HG02970 (cell line): ENCODE results near the gene YARS1.
"Not testable (repeated sequence)": the region's sequence is repeated elsewhere in the genome, so short reads cannot be mapped to it uniquely, and the experiment has no call there.

ENCODE experiments used
- ATAC-seq: cut with Tn5 transposase; IDR thresholded peaks from one replicate; pipeline ENCODE4 v1.9.1; 2021; ENCODE audit warnings: mild to moderate bottlenecking, moderate library complexity, moderate number of reproducible peaks; ENCODE audit not compliant: unreplicated experiment, low FRiP score

The YARS1 gene

GRCh38 chr1:32817815-32818786 is 943 bp upstream of the YARS1 start:
- ATAC-seq, result peak; percentile 11

GRCh38 chr1:32816676-32817158 is 441 bp downstream of the YARS1 start:
- peak; percentile 7 for ATAC-seq

GRCh38 chr1:32813941-32814739 is 3.0 kb downstream of the YARS1 start:
- ATAC-seq, result no peak

GRCh38 chr1:32811917-32812316 is 5.2 kb downstream of the YARS1 start:
- ATAC-seq, result no peak

DNA sequence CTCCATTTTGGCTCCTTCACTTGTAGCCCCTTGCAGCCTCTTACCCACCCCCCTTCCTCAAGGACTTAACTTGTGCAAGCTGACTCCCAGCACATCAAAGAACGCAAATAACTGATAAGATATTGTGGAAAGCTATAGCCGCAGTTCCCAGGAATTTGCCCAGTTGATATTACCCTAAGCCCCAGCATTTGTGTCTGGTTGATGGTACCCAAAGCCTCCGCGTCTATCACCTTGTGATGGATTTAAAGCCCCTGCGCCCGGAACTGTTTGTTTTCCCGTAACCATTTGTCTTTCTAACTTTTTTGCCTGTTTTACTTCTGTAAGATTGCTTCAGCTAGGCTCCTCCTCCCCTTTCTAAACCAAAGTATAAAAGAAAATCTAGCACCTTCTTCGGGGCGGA is 5.9 kb downstream of the YARS1 start:
- ATAC-seq, result no peak

DNA sequence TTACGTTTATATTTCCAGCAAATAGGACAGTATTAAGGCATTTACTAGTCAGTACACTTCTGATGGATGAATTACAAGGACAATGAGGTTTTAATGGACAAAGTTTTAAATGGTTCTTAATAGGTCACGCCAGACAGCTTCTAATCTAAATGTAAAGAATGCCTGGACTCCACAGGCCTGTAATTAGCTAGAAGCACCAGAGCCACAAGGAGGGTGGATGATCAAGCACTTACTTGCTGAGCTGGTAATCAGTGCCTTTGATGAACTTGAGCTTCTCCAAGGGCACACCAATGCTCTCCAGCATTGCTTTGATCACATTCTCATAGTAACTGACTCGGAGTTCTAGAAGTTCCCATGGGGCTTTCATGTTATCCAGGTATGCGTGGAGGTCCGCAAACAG is 6.8 kb downstream of the YARS1 start:
- ATAC-seq, result no peak

DNA sequence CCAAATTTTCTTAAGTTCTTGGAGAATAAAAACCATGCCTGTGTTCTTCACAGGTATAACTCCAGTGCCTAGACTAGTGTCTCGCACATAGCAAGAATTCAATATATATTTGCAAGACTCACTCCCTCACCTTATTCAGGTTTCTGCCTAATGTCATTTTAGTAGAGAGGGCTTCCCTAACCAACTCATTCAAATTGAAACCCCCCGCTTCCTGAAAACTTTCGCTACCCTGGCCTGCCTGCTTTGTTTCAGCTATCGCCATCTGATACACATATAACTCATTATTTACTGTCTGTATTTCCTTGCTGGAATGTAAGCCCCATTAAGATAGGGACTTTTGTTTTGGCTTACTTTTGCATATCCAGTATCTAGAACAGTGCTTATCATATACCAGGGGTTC is 8.6 kb downstream of the YARS1 start:
- ATAC-seq, result no peak

DNA sequence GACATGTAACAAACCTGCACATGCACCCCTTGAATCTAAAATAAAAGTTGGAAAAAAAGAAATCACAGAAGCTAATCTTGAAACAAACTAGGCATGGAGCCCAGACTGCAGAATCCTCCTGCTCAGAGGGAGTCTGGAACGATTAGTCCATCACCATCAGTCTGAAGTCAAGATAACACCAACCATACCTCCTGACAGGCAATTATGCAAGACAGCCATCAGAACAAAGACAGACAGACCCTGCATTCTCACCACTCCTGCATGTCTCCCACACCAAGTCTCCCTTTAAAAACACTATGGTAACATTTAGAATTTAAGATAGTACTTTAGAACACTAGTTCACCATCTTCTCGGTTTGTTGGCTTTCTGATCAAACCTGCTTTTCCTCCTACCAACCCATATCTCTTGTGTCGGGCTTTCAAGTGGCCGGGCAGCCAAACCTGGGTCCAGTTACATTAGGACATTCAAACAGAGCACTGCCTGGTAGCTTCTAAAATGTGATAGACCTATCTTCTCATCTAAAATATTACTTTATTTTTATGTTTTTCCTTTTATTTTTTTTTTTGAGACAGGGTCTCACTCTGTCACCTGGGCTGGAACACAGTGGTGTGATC is 10.1 kb downstream of the YARS1 start:
- ATAC-seq, result no peak

GRCh38 chr1:32806290-32806689 is 10.9 kb downstream of the YARS1 start:
- ATAC-seq, result no peak

DNA sequence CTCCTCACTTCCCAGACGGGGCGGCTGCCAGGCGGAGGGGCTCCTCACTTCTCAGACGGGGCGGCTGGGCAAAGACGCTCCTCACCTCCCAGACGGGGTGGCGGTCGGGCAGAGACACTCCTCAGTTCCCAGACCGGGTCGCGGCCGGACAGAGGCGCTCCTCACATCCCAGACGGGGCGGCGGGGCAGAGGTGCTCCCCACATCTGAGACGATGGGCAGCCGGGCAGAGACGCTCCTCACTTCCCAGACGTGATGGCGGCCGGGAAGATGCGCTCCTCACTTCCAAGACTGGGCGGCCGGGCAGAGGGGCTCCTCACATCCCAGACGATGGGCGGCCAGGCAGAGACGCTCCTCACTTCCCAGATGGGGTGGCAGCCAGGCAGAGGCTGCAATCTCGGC is 12.7 kb downstream of the YARS1 start:
- not testable (repeated sequence) for ATAC-seq

GRCh38 chr1:32801096-32801715 is 16.0 kb downstream of the YARS1 start:
- ATAC-seq, result no peak

GRCh38 chr1:32798679-32799416 is 18.3 kb downstream of the YARS1 start:
- ATAC-seq, result no peak

DNA sequence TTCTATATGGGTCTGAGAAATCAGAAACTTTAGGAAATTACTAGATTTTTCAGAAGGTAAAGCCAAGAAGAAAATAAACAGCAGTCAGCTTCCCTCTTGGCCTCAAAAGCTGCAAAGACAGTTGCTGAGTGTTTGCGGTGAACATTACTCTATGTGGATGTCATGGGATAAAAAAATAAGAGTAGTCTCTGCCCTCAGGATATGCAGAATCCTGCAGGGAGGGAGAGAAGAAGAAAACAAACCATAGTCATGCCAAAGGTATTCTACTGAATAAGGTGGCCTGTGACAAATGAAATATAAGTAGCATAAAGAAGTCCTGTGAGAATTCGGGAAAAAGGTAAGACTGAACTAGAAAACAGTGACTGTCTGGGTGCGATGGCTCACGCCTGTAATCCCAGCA is 19.0 kb downstream of the YARS1 start:
- no peak for ATAC-seq

GRCh38 chr1:32797456-32797855 is 19.7 kb downstream of the YARS1 start:
- ATAC-seq, result no peak

DNA sequence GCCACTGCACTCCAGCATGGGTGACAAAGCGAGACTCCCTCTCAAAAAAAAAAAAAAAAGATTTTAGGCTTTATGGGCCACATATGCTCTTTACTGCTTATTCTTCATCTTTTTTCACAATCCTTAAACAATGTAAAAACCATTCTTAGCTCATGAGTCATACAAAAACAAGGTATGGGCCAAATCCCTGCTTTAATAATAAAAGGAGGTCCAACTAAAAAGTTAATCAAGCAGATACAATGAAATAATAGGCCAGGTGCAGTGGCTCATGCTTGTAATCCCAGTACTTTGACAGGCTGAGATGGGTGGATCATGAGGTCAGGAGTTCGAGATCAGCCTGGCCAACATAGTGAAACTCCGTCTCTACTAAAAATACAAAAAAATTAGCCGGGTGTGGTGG is 21.4 kb downstream of the YARS1 start:
- not testable (repeated sequence) for ATAC-seq

DNA sequence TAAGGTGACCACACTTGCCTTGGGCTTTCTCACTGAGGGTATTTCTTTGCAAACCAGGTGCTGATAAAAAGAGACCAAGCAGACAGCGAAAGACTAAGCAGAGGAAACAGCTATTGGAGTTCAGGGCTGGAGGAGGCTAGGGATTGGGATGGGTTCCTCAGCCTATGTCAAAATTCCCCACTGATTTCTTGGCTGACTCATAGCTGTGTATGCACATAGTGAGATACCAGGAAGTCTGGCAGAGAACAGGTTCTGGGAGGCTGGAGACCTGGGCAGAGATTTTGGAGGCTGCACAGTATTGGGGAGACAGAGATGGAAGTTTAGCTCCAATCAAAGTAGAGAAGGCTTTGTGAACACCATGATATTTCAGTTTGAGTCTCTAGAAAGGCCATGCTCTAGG is 25.3 kb downstream of the YARS1 start:
- no peak for ATAC-seq

DNA sequence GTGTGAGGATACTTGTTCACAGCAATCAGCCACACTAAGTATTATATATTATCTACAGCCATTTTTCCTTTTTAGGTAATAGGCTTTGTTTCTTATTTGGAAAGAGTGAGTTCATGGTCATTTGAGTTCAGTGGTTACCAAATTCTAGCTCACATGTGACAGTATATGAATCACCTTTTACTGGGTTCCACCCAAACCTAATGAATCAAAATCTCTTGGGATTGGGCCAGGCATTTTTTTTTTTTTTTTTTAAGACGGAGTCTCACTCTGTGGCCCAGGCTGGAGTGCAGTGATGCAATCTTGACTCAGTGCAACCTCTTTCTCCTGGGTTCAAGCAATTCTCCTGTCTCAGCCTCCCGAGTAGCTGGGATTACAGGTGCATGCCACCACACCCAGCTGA is 27.8 kb downstream of the YARS1 start:
- ATAC-seq, result not testable (repeated sequence)

DNA sequence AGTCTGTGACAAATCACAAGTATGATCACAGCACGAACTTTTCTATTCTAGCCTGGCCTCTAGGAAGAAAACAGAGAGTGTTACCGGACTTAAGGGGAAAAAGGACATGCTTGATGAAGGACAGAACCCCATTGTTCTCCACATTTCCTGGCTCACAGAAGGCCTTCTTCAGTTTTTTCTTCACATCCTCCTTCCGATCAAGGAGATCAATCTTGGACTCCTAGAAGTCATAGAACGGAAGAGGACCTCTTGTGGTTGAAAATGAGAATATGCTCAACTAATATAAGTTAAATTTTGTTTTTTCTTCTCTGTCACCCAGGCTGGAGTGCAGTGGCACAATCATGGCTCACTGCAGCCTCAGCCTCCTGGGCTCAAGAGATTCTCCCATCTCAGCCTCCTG is 30.3 kb downstream of the YARS1 start:
- no peak for ATAC-seq

GRCh38 chr1:32784817-32785216 is 32.3 kb downstream of the YARS1 start:
- no peak for ATAC-seq

- ATAC-seq, result no peak
These were observed 33.3 kb downstream of the YARS1 start for GRCh38 chr1:32783851-32784250.
